Thoracic aorta (tissue), 2 donors: ENCODE results near the gene GYPC. TPM values are rescaled to one million over a fixed set of nuclear protein-coding genes. Genes with fewer than 3 reads are reported as not detected.
A peak's percentile ranks its signal among the peaks of the same experiment; 100 is the strongest.

Experiments used
- ATAC-seq: fragments of 150-250 bp; one replicate; pipeline ENCODE4 v1.8.0; 2017; ENCODE audit warnings: low read depth; ENCODE audit not compliant: insufficient number of reproducible peaks, low FRiP score
- DNase-seq: peaks from one replicate; pipeline ENCODE4 v3.0.0-alpha.2; 2020; ENCODE audit warnings: low spot score
- H3K27ac ChIP-seq, 2 donors: fragments of 200-600 bp; sonication (generic); 1 replicate in 1 of 2; 2 replicates in 1 of 2; pipeline ENCODE4 v1.5.1; 2016; ENCODE audit warnings: mild to moderate bottlenecking in 2 of 2, moderate library complexity in 2 of 2
- H3K27me3 ChIP-seq: fragments of 200-600 bp; sonication (generic); replicated peaks from 2 replicates; pipeline ENCODE4 v1.6.0; 2016; ENCODE audit warnings: mild to moderate bottlenecking; ENCODE audit not compliant: insufficient read depth
- H3K36me3 ChIP-seq: fragments of 200-600 bp; sonication (generic); one replicate; pipeline ENCODE4 v1.5.1; 2016
- H3K4me1 ChIP-seq, 2 donors: fragments of 200-600 bp; sonication (generic); 1 replicate in 1 of 2; 2 replicates in 1 of 2; pipeline versions ENCODE4 v1.5.1 to v1.6.0; 2016; ENCODE audit warnings: low read depth in 2 of 2, mild to moderate bottlenecking in 1 of 2; ENCODE audit not compliant: control insufficient read depth in 1 of 2
- H3K4me3 ChIP-seq: fragments of 200-600 bp; sonication (generic); 2 replicates; pipeline ENCODE4 v1.5.1; 2016; ENCODE audit warnings: mild to moderate bottlenecking
- H3K9me3 ChIP-seq: fragments of 200-600 bp; sonication (generic); 2 replicates; pipeline ENCODE4 v1.5.1; 2016
- total RNA-seq, 2 donors: library from RNA; depleted of rRNA; stranded (reverse); fragments of >200 nt; gene quantifications; one replicate each; pipeline versions ENCODE4 v1.1.0 to v1.2.3, GENCODE V29; 2016
- TF ChIP-seq, protein P1 (sequence below): fragments of 200-600 bp; sonication (generic); IDR thresholded peaks from one replicate; pipeline ENCODE4 v1.5.1; 2019; ENCODE audit warnings: antibody characterized with exemption

The GYPC gene
- total RNA-seq, 2 donors from 2014 or later: 123 to 185 TPM

DNA sequence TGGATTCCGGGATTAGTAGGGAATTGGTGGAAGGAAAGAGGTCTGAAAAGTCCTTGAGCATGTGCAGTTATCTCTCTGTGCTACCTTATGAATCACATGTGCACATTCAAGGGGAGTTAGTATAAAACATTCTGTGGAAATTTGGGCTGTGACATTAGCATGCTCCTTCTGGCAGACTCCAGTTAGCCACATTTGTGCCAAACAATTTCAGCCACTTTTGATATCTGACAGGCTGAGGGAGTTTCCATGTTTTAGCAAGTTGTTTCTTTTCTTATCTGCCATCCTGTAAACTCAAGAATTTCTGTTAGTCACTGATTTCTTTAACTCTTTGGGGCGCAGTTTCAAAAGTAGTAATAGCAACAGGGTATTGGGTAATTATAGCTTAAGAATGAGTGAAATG is 28.3 kb upstream of the GYPC start:
- H3K27ac ChIP-seq: no peak overlapping the region
- H3K27me3 ChIP-seq: no peaks in the 10 kb centered on the region
- DNase-seq: no peak
- no peak overlapping the region for H3K4me3 ChIP-seq
- peaks cover 3 to 9% of the 10 kb centered on the region in 2 donors for H3K4me1 ChIP-seq
- TF ChIP-seq, protein P1, sequence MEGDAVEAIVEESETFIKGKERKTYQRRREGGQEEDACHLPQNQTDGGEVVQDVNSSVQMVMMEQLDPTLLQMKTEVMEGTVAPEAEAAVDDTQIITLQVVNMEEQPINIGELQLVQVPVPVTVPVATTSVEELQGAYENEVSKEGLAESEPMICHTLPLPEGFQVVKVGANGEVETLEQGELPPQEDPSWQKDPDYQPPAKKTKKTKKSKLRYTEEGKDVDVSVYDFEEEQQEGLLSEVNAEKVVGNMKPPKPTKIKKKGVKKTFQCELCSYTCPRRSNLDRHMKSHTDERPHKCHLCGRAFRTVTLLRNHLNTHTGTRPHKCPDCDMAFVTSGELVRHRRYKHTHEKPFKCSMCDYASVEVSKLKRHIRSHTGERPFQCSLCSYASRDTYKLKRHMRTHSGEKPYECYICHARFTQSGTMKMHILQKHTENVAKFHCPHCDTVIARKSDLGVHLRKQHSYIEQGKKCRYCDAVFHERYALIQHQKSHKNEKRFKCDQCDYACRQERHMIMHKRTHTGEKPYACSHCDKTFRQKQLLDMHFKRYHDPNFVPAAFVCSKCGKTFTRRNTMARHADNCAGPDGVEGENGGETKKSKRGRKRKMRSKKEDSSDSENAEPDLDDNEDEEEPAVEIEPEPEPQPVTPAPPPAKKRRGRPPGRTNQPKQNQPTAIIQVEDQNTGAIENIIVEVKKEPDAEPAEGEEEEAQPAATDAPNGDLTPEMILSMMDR: no peak
- H3K36me3 ChIP-seq: no peaks in the 10 kb centered on the region
- no peaks in the 10 kb centered on the region for H3K9me3 ChIP-seq
- no peak for ATAC-seq

DNA sequence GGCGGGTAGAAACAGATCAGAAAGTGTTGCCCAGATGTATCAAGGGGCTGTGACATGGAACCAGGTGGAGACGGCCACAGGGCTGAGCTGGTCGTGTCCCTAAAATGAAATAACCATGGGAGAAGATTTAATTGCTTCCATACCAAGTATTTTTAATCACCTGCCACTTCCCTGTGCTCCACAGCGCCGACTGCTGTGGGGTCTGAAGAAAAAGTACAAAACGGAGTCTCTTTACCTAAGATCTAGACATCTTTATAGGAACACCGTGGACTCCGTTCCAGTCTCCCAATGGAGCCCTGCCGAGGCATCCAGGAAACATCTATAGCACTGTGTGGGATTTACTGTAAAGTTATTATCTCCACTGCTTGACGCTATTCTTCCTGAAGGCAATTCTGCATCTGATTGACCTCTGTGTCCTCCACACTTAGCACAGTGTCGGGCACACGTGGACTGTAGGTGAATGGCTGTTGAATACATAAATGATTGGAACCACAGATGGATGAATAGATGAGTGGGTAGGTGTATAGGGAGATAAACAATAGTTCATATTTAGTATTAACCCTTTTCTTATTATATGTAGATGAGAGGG is 21.6 kb upstream of the GYPC start:
- DNase-seq (no peak), ATAC-seq (no peak)
- Histone ChIP-seq H3K36me3 (no peaks in the 10 kb centered on the region), H3K27me3 (no peaks in the 10 kb centered on the region), H3K4me3 (no peak overlapping the region), H3K4me1 (peaks cover 6% of the 10 kb centered on the region in 2 donors), H3K27ac (no peak overlapping the region), H3K9me3 (no peaks in the 10 kb centered on the region)
- TF ChIP-seq, protein P1: peak; percentile 14

DNA sequence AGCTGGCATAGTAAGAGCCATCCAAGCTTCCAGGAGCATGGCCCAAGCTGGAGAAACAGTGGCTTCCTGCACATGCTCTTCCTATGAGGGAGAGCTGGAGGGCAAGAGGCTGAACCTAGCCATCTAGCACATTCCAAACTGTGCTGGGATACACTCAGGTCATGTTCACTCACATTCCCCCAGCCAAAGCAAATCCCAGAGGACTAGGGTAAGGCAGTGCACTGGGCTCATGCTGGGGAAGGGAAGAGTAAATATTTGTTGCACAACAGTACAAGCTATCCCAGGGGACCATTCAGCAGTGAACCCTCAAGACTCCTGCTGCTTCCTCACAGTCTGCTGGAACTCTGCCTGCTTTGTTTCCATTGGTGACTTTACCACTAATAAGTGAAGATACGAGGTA is 20.7 kb upstream of the GYPC start:
- H3K4me1 ChIP-seq: peaks cover 6% of the 10 kb centered on the region in 2 donors
- ATAC-seq (no peak), DNase-seq (no peak)
- no peak overlapping the region for H3K4me3 ChIP-seq
- H3K27me3 ChIP-seq: no peaks in the 10 kb centered on the region
- H3K27ac ChIP-seq: no peak overlapping the region
- TF ChIP-seq, protein P1: no peak
- no peaks in the 10 kb centered on the region for H3K36me3 ChIP-seq
- H3K9me3 ChIP-seq: no peaks in the 10 kb centered on the region

DNA sequence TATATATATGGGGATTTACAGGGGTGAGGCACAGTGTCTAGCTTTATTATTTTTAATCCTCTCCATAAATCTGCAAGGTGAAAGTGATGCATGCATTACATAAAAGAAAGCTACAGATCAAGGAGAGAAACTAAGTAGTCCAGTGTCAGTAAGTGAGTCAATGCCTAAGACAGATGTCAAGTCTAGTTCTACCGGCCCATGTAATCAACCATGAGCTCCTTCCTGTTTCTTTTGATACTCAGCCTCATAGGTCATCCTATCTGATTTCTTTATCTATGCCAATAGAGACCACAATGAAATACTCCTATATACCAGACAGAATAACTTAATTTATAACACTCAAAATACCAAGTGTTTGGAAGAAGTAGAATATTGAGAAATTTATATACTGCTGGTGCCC is 20.2 kb upstream of the GYPC start:
- TF ChIP-seq, protein P1: no peak
- Histone ChIP-seq H3K36me3 (no peaks in the 10 kb centered on the region), H3K4me1 (peaks cover 6% of the 10 kb centered on the region in 2 donors), H3K27me3 (no peaks in the 10 kb centered on the region), H3K27ac (no peak overlapping the region), H3K4me3 (no peak overlapping the region), H3K9me3 (no peaks in the 10 kb centered on the region)
- DNase-seq: no peak
- no peak for ATAC-seq

DNA sequence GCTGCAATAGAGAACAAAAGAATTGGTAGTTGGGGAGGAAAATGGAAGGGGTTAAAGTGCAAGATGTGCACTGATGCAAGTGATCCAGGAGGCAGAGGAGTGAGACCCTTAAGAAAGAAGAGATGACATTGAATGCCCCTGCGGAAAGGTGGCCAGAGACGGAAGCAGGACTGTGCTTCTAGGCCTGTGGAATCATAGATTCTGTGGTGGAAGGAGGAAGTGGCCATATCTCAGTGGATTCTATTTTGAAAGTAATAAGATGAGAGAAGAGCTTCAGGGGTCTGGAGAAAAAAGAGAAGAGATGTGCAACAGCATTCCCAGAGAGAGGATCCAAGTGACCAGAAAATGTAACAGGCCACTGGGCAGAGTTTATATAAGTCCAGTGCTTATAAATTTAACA is 18.6 kb upstream of the GYPC start:
- H3K4me1 ChIP-seq: peaks cover 6% of the 10 kb centered on the region in 2 donors
- no peaks in the 10 kb centered on the region for H3K9me3 ChIP-seq
- H3K27ac ChIP-seq: no peak overlapping the region
- TF ChIP-seq, protein P1: no peak
- no peaks in the 10 kb centered on the region for H3K36me3 ChIP-seq
- no peak overlapping the region for H3K4me3 ChIP-seq
- no peak for DNase-seq
- ATAC-seq: no peak
- no peaks in the 10 kb centered on the region for H3K27me3 ChIP-seq
